ENCODE data around the gene CPA4.

DNA sequence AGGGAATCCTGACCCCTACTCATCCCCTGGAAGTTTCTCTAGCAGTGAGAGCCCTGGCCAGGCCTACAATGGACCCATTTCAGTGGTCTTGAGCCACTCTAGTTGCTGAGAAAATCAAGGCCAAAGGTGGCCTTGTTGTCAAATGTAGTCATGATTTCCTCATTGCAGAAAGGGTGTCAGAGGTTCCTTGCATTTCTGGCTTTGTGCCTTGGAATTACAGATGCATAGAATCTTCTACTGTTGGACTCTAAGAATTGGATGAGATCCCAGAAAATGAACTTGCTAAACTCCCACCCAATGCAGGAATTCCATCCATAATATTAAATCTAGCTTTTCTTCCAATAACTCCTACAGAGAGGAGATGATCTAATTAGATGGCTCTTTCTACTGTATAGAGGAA lies 14.1 kb upstream of the CPA4 start:
- TF ChIP-seq, protein P1, sequence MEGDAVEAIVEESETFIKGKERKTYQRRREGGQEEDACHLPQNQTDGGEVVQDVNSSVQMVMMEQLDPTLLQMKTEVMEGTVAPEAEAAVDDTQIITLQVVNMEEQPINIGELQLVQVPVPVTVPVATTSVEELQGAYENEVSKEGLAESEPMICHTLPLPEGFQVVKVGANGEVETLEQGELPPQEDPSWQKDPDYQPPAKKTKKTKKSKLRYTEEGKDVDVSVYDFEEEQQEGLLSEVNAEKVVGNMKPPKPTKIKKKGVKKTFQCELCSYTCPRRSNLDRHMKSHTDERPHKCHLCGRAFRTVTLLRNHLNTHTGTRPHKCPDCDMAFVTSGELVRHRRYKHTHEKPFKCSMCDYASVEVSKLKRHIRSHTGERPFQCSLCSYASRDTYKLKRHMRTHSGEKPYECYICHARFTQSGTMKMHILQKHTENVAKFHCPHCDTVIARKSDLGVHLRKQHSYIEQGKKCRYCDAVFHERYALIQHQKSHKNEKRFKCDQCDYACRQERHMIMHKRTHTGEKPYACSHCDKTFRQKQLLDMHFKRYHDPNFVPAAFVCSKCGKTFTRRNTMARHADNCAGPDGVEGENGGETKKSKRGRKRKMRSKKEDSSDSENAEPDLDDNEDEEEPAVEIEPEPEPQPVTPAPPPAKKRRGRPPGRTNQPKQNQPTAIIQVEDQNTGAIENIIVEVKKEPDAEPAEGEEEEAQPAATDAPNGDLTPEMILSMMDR (conservative IDR thresholded peaks at IDR 0.05; ENCODE audit: low read length), result no peak
- no peak for TF ChIP-seq EZH2phosphoT487 (IDR thresholded peaks at IDR 0.05; ENCODE audit: borderline replicate concordance, low read depth, low read length)
